ENCODE measurements around the gene LEPROT.

LEPROT gene

DNA sequence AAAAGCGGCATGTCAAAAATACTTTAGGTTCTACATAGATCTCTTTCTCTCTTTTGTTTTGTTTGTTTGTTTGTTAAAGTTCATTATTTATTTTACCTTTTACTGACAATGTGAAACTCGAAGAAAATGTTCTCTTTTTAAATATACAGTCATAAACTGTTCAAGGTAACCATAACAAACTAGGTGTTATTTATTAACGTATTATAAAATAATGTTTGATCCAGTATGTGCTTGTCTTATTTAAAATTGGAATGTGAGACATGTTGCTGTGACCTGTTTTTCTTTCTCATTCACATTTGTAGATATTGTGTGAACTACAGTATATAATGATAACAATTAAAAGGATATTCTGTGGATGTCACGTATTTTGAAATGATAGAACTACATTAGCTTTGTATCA, 5.9 kb upstream of the LEPROT start:
- Histone ChIP-seq H3K4me3 (ENCODE audit: low read depth, low read length, poor library complexity, severe bottlenecking) (no peak overlapping the region), H3K4me1 (ENCODE audit: insufficient read depth, low read length, severe bottlenecking) (peaks cover 8% of the 10 kb centered on the region)
- TF ChIP-seq EZH2 (IDR thresholded peaks at IDR 0.05; ENCODE audit: borderline replicate concordance, low read length) = no peak
- TF ChIP-seq, protein P1, sequence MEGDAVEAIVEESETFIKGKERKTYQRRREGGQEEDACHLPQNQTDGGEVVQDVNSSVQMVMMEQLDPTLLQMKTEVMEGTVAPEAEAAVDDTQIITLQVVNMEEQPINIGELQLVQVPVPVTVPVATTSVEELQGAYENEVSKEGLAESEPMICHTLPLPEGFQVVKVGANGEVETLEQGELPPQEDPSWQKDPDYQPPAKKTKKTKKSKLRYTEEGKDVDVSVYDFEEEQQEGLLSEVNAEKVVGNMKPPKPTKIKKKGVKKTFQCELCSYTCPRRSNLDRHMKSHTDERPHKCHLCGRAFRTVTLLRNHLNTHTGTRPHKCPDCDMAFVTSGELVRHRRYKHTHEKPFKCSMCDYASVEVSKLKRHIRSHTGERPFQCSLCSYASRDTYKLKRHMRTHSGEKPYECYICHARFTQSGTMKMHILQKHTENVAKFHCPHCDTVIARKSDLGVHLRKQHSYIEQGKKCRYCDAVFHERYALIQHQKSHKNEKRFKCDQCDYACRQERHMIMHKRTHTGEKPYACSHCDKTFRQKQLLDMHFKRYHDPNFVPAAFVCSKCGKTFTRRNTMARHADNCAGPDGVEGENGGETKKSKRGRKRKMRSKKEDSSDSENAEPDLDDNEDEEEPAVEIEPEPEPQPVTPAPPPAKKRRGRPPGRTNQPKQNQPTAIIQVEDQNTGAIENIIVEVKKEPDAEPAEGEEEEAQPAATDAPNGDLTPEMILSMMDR (IDR thresholded peaks at IDR 0.05; ENCODE audit: low read length) = no peak

GRCh38 chr1:65416767-65417166, 3.7 kb upstream of the LEPROT start:
- Histone ChIP-seq H3K4me1 (ENCODE audit: insufficient read depth, low read length, severe bottlenecking) (peaks cover 16% of the 10 kb centered on the region), H3K9ac (ENCODE audit: low read length) (no peak overlapping the region), H4K20me1 (ENCODE audit: insufficient read depth, low read length) (no peaks in the 10 kb centered on the region), H3F3A (ENCODE audit: insufficient read depth, low read length) (no peaks in the 10 kb centered on the region), H3K4me2 (ENCODE audit: low read length) (no peak overlapping the region), H3K27ac (ENCODE audit: low read depth, low read length, poor library complexity, severe bottlenecking) (no peak overlapping the region), H3K27me3 (ENCODE audit: insufficient read depth, low read length) (no peaks in the 10 kb centered on the region), H3K9me2 (ENCODE audit: low read depth, low read length) (no peaks in the 10 kb centered on the region), H3K79me2 (ENCODE audit: insufficient read depth, low read length) (0 out of 2 replicates have a peak, but pooled peaks cover 9% of the 10 kb centered on the region), H2AFZ (ENCODE audit: low read length) (no peak overlapping the region), H3K36me3 (ENCODE audit: insufficient read depth, low read length) (no peaks in the 10 kb centered on the region), H3K9me3 (ENCODE audit: low read length) (no peaks in the 10 kb centered on the region), H3K4me3 (ENCODE audit: low read depth, low read length, poor library complexity, severe bottlenecking) (no peak overlapping the region)
- no peak for TF ChIP-seq EZH2 (IDR thresholded peaks at IDR 0.05; ENCODE audit: borderline replicate concordance, low read length)
- TF ChIP-seq, protein P1 (IDR thresholded peaks at IDR 0.05; ENCODE audit: low read length) = no peak

More for the DNA sequence above, 5.9 kb upstream of the LEPROT start:
- 0 out of 2 replicates have a peak, but pooled peaks cover 3% of the 10 kb centered on the region for H3K36me3 ChIP-seq (ENCODE audit: insufficient read depth, low read length)
- H3K27ac ChIP-seq (ENCODE audit: low read depth, low read length, poor library complexity, severe bottlenecking) = no peak overlapping the region
- H3K9me2 ChIP-seq (ENCODE audit: low read depth, low read length) = no peaks in the 10 kb centered on the region
- no peaks in the 10 kb centered on the region for H3K79me2 ChIP-seq (ENCODE audit: insufficient read depth, low read length)
- H3F3A ChIP-seq (ENCODE audit: insufficient read depth, low read length) = no peaks in the 10 kb centered on the region
- no peak overlapping the region for H3K9ac ChIP-seq (ENCODE audit: low read length)
- H3K27me3 ChIP-seq (ENCODE audit: insufficient read depth, low read length) = no peaks in the 10 kb centered on the region
- no peaks in the 10 kb centered on the region for H3K9me3 ChIP-seq (ENCODE audit: low read length)
- no peaks in the 10 kb centered on the region for H4K20me1 ChIP-seq (ENCODE audit: insufficient read depth, low read length)
- H2AFZ ChIP-seq (ENCODE audit: low read length) = no peak overlapping the region
- no peak overlapping the region for H3K4me2 ChIP-seq (ENCODE audit: low read length)

- no peaks in the 10 kb centered on the region for H3K36me3 ChIP-seq (ENCODE audit: insufficient read depth, low read length)
- no peak overlapping the region for H3K4me2 ChIP-seq (ENCODE audit: low read length)
- no peaks in the 10 kb centered on the region for H4K20me1 ChIP-seq (ENCODE audit: insufficient read depth, low read length)
- no peaks in the 10 kb centered on the region for H3K9me3 ChIP-seq (ENCODE audit: low read length)
- H3K9ac ChIP-seq (ENCODE audit: low read length) = no peak overlapping the region
- H3K27me3 ChIP-seq (ENCODE audit: insufficient read depth, low read length) = no peaks in the 10 kb centered on the region
- TF ChIP-seq, protein P1 (IDR thresholded peaks at IDR 0.05; ENCODE audit: low read length) = no peak
- TF ChIP-seq EZH2 (IDR thresholded peaks at IDR 0.05; ENCODE audit: borderline replicate concordance, low read length) = no peak
- H2AFZ ChIP-seq (ENCODE audit: low read length) = no peak overlapping the region
- H3K4me3 ChIP-seq (ENCODE audit: low read depth, low read length, poor library complexity, severe bottlenecking) = no peak overlapping the region
- H3K27ac ChIP-seq (ENCODE audit: low read depth, low read length, poor library complexity, severe bottlenecking) = no peak overlapping the region
- H3K9me2 ChIP-seq (ENCODE audit: low read depth, low read length) = no peaks in the 10 kb centered on the region
- H3K4me1 ChIP-seq (ENCODE audit: insufficient read depth, low read length, severe bottlenecking) = peaks cover 25% of the 10 kb centered on the region
- no peaks in the 10 kb centered on the region for H3F3A ChIP-seq (ENCODE audit: insufficient read depth, low read length)
- 0 out of 2 replicates have a peak, but pooled peaks cover 9% of the 10 kb centered on the region for H3K79me2 ChIP-seq (ENCODE audit: insufficient read depth, low read length)
These were observed 2.7 kb upstream of the LEPROT start for GRCh38 chr1:65417729-65418128.
